GM20000 (cell line): ENCODE measurements around the gene EFNA3.

Experiments
- DNase-seq: peaks from one replicate; pipeline ENCODE4 v3.0.0; 2012; ENCODE audit warnings: low spot score
- CTCF ChIP-seq: IDR thresholded peaks from 2 replicates; pipeline ENCODE4 v1.5.1; 2012; ENCODE audit warnings: mild to moderate bottlenecking, control low read depth; ENCODE audit errors: extremely low read depth, missing control alignments

The EFNA3 gene

DNA sequence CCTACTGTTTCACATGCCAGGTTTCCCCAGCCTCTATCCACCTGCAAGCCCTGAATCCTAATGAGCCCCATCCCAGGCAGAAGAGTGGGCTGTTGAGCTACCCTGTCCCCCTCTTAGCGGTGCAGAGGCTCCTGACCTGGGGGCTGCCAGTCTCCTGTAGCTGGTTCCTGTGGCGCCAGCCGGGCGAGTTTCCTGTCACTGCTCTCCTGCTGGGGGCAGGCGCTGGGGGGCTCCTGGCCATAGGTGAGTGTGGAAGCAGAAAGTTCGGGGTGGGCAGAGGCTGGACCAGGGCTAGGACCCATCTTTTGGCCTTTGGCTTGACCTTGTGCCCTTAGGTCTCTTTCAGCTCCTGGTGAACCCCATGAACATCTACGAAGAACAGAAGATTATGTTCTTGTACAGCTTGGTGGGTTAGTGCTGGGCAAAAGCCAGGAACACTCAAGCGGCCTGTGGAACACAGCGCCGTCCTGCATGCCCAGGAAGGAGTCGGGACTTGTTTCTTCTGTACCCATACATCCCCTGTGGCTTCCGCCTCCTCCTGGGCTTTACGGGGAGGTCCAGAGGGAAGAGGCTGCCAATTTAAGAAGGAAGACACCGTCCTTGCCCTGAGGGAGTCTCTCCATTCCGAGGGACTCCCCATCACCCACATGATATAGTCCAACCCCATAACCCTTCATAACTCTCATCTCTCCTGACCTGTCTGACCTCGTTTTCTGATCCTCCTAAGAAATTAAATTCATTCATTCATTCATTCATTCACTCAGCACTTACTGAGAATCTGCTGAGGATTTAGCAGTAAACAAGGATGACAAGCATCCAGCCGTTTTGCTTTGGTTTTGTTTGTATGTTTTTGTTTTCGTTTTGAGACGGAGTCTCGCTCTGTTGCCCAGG is 44.1 kb upstream of the EFNA3 start:
- TF ChIP-seq CTCF: no peak
- DNase-seq: no peak

- no peak for TF ChIP-seq CTCF
- no peak for DNase-seq
These were observed 42.7 kb upstream of the EFNA3 start for GRCh38 chr1:155035936-155036335.

- no peak for TF ChIP-seq CTCF
- no peak for DNase-seq
These were observed 41.6 kb upstream of the EFNA3 start for GRCh38 chr1:155037043-155037442.

- DNase-seq: no peak
- no peak for TF ChIP-seq CTCF
These were observed 40.7 kb upstream of the EFNA3 start for GRCh38 chr1:155037851-155038441.

- TF ChIP-seq CTCF: no peak
- DNase-seq: no peak
These were observed 39.9 kb upstream of the EFNA3 start for GRCh38 chr1:155038602-155039307.

DNA sequence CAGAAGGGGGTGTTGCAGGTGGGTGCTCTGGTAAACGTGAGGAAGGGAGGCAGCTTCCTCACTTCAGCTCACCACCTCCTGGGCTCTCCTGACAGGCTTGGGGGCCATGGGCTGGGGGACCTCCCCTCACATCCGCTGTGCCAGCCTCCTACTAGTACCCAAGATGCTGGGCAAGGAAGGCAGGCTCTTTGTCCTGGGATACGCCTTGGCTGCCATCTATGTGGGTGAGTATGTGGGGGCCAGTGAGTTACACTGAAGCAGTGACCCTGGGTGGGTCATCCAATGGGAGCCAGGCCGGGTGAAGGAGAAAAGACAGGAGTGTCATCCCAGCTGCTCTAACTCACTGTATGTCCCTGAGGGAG is 39.3 kb upstream of the EFNA3 start:
- no peak for DNase-seq
- no peak for TF ChIP-seq CTCF

- no peak for DNase-seq
These were observed 38.1 kb upstream of the EFNA3 start for GRCh38 chr1:155040358-155041093.

More at GRCh38 chr1:155040358-155041093, 38.1 kb upstream of the EFNA3 start:
- no peak for TF ChIP-seq CTCF
